Activated B cell treated with CpG ODN at 0.5 μM for 24 hours (primary cell): ENCODE measurements around the gene SPEF2. TPM values are rescaled to one million over a fixed set of nuclear protein-coding genes. Genes with fewer than 3 reads are reported as not detected.

Source experiments
- ATAC-seq: fragments of 200-7000 bp; cut with Tn5 transposase; one replicate; pipeline ENCODE4 v1.10.0; 2021; ENCODE audit warnings: low read depth, mild to moderate bottlenecking, moderate library complexity
- CTCF ChIA-PET: fragments of 350-600 bp; sonication (Branson Sonifier 250); formaldehyde crosslinking; loops from one replicate; lab custom pipeline; 2021; ENCODE audit warnings: antibody characterized with exemption; lab: Charles Lee
- POLR2A ChIA-PET: fragments of 350-600 bp; sonication (Branson Sonifier 250); formaldehyde crosslinking; loops from one replicate; lab custom pipeline; 2021; ENCODE audit warnings: antibody characterized with exemption; lab: Charles Lee
- DNase-seq: peaks from one replicate; pipeline ENCODE4 v3.0.0; 2022
- H3K27ac Mint-ChIP-seq: one replicate; pipeline ENCODE4 v1.8.0; 2020; ENCODE audit warnings: mixed read lengths
- H3K27me3 Mint-ChIP-seq: one replicate; pipeline ENCODE4 v1.8.0; 2021; ENCODE audit warnings: mixed read lengths
- H3K36me3 Mint-ChIP-seq: one replicate; pipeline ENCODE4 v1.8.0; 2021; ENCODE audit warnings: low read depth, mixed read lengths
- H3K4me1 Mint-ChIP-seq: one replicate; pipeline ENCODE4 v1.8.0; 2021; ENCODE audit warnings: mixed read lengths
- H3K4me3 Mint-ChIP-seq: one replicate; pipeline ENCODE4 v1.8.0; 2020; ENCODE audit warnings: mild to moderate bottlenecking, mixed read lengths
- H3K9me3 Mint-ChIP-seq: one replicate; pipeline ENCODE4 v1.8.0; 2020; ENCODE audit warnings: mixed read lengths
- intact Hi-C: fragments of 100-400 bp; cut with micrococcal nuclease; formaldehyde crosslinking; loops from one replicate; pipeline ENCODE4 v1.15.1; 2024
- total RNA-seq: library from RNA; stranded (reverse); gene quantifications from 2 replicates; pipeline ENCODE4 v1.2.3, GENCODE V29; 2022
- TF ChIP-seq, protein P1 (sequence below): fragments of 200-600 bp; IDR thresholded peaks from one replicate; pipeline ENCODE4 v1.8.0; 2022; ENCODE audit warnings: antibody characterized with exemption, mild to moderate bottlenecking

SPEF2 gene
- total RNA-seq, 1 donor from 2014 or later, result 2.4 TPM

DNA sequence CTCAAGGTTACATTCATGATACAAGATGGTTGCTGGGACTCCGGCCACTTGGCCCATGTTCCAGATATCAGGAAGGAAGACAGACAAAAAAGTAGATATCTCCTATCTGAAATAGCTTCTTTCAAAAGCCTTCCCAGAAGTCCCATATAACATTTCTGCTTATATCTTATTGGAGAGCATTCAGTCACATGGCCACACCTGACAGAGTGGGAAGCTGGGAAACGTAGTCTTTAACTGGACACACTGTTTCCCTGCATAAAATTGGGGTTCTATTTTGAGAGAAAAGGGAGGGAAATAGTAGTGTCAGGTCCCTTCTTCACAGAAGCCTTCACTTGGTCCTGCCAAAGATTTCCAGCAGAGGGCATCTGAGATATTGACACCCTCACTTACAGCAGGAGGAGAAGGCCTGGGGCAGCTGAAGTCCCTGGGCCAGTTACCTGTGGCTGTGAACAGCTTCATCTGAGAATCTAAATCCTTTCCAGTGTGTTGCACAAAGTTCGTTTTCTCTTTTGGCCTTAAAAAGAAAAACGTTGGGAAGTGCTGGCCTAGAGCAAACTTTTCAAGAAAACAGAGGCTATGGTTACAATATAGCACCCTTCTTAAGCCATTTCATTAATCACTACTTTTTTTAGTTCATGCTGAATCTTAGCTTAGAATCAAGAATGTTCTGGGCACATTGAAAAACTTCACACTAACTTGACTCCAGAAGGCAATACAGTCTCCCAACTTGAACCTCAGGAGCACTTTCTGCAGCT is 33.5 kb downstream of the SPEF2 start:
- no peaks in the 10 kb centered on the region for H3K4me1 Mint-ChIP-seq
- no peaks in the 10 kb centered on the region for H3K36me3 Mint-ChIP-seq
- TF ChIP-seq, protein P1, sequence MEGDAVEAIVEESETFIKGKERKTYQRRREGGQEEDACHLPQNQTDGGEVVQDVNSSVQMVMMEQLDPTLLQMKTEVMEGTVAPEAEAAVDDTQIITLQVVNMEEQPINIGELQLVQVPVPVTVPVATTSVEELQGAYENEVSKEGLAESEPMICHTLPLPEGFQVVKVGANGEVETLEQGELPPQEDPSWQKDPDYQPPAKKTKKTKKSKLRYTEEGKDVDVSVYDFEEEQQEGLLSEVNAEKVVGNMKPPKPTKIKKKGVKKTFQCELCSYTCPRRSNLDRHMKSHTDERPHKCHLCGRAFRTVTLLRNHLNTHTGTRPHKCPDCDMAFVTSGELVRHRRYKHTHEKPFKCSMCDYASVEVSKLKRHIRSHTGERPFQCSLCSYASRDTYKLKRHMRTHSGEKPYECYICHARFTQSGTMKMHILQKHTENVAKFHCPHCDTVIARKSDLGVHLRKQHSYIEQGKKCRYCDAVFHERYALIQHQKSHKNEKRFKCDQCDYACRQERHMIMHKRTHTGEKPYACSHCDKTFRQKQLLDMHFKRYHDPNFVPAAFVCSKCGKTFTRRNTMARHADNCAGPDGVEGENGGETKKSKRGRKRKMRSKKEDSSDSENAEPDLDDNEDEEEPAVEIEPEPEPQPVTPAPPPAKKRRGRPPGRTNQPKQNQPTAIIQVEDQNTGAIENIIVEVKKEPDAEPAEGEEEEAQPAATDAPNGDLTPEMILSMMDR, result no peak
- POLR2A ChIA-PET, result no interaction called here
- H3K27ac Mint-ChIP-seq, result no peak overlapping the region
- no peak for DNase-seq
- no peak overlapping the region for H3K4me3 Mint-ChIP-seq
- intact Hi-C loops, result loop anchor here (1.0 kb wide), 1 partner anchor 275 kb away; no protein-coding TSS in a partner anchor
- H3K27me3 Mint-ChIP-seq, result no peaks in the 10 kb centered on the region
- no peaks in the 10 kb centered on the region for H3K9me3 Mint-ChIP-seq
- ATAC-seq, result no peak
- CTCF ChIA-PET, result interaction anchor here (1.0 to 3.0 kb wide), 4 partner anchors 30 to 274 kb away, joined by 3 to 22 read pairs (median 4); no protein-coding TSS in a partner anchor

DNA sequence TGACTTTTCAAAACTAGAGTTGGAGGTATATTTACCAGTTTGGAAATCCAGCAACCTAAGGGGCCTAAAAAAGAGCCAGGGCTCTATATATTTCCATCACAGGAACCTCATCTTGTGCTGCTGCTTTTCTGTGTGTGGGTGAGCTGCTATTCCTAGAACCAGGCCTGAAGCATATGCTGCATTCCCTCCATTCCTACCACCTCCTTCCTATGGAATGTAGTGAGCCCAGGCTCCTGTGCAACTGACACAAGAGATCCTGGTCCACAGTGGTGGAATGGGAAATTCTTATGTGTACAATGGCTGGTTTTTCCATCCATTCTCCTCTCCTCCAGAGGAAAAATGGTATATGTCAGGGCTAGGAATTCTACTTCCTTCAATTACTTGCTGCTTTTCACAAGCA is 39.1 kb downstream of the SPEF2 start:
- no peaks in the 10 kb centered on the region for H3K27me3 Mint-ChIP-seq
- ChIA-PET POLR2A (no interaction called here), CTCF (no interaction called here)
- H3K9me3 Mint-ChIP-seq, result no peaks in the 10 kb centered on the region
- H3K36me3 Mint-ChIP-seq, result no peaks in the 10 kb centered on the region
- intact Hi-C loops, result no loop called here
- no peak overlapping the region for H3K4me3 Mint-ChIP-seq
- DNase-seq (no peak), ATAC-seq (no peak)
- H3K27ac Mint-ChIP-seq, result no peak overlapping the region
- TF ChIP-seq, protein P1, result no peak
- no peaks in the 10 kb centered on the region for H3K4me1 Mint-ChIP-seq

DNA sequence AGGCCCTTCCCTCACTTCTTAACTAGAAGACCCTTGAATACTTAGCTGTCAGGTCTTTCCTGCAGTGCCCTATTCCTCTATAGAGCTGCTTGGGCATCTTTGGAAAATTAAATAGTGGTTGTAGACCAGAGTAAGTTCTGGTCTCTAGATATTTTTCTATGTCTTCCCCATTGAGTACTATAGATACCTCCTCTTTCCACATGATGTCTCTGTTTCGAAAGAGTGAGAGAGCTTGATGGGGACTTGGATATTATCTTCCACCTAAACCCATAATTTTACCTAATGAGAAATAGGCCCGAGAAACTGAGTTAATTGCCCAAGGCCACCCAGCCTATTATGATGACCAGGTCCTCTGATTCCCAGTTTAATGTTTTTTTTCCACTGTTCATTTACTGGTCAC is 40.2 kb downstream of the SPEF2 start:
- Mint-ChIP-seq H3K27ac (no peak overlapping the region), H3K9me3 (peaks cover 5% of the 10 kb centered on the region), H3K4me3 (no peak overlapping the region), H3K27me3 (no peaks in the 10 kb centered on the region), H3K36me3 (no peaks in the 10 kb centered on the region), H3K4me1 (no peaks in the 10 kb centered on the region)
- DNase-seq (no peak), ATAC-seq (no peak)
- CTCF ChIA-PET, result no interaction called here
- TF ChIP-seq, protein P1, result no peak
- POLR2A ChIA-PET, result no interaction called here
- intact Hi-C loops, result no loop called here

DNA sequence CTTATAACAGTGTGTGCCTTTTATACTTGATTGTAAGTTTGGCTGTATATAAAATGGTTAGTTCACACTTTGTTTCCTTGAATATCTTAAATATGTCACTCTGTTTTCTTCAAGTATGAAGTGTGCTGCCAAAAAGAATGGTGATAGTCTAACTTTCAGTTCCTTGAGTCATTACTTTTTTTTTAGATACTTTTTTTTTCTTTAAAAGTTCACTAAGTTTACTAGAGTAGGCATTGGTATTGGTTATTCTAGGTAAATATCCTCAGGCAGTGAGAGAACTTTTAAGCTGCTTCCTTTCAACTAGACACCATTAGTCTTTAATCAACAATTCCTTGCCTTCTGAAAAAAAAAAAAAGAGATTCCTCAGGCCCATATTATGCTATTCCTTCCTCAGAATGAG is 41.9 kb downstream of the SPEF2 start:
- CTCF ChIA-PET, result no interaction called here

DNA sequence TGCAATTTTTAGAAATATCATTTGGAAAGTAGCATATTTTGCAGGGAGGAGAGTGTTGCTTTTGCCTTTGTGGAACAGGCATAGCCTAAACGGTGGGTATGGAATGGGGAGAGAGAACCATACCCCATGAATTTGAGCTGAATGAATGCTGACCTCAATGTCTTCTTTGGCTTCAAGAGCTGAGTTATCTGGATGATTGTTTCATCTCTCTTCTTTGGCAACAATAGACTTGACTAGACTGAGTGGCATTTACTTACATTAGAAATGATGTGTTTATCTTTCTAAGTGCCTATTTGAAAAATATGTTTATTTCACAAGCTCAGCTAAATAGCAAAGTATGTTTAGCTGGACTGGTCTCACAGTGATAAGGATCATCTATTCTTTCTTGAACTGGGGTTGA is 42.8 kb downstream of the SPEF2 start:
- TF ChIP-seq, protein P1, result no peak
- H3K27me3 Mint-ChIP-seq, result peaks cover 3% of the 10 kb centered on the region
- POLR2A ChIA-PET, result no interaction called here
- no peak overlapping the region for H3K27ac Mint-ChIP-seq
- H3K36me3 Mint-ChIP-seq, result no peaks in the 10 kb centered on the region
- no peaks in the 10 kb centered on the region for H3K4me1 Mint-ChIP-seq
- CTCF ChIA-PET, result no interaction called here
- no peak for DNase-seq
- H3K4me3 Mint-ChIP-seq, result no peak overlapping the region
- intact Hi-C loops, result no loop called here
- H3K9me3 Mint-ChIP-seq, result peaks cover 5% of the 10 kb centered on the region
- no peak for ATAC-seq

More for the DNA sequence above, 41.9 kb downstream of the SPEF2 start:
- Mint-ChIP-seq H3K4me1 (no peaks in the 10 kb centered on the region), H3K36me3 (no peaks in the 10 kb centered on the region), H3K27ac (no peak overlapping the region), H3K9me3 (peaks cover 5% of the 10 kb centered on the region), H3K4me3 (no peak overlapping the region), H3K27me3 (peaks cover 3% of the 10 kb centered on the region)
- intact Hi-C loops, result no loop called here
- POLR2A ChIA-PET, result no interaction called here
- DNase-seq (no peak), ATAC-seq (no peak)
- TF ChIP-seq, protein P1, result no peak
